HL-60/S4 (cell line): ENCODE data around the gene MUSK.
"Not testable (repeated sequence)": the region's sequence is repeated elsewhere in the genome, so short reads cannot be mapped to it uniquely, and the experiment has no call there.

ENCODE experiments used
- in situ Hi-C: fragments of 300-500 bp; cut with MboI; formaldehyde crosslinking; loops from 2 replicates; pipeline ENCODE4 v1.14.3; 2022; ENCODE audit warnings: low sequenced_read_pairs

The MUSK gene

GRCh38 chr9:110807956-110808598 lies 139.5 kb downstream of the MUSK start:
- in situ Hi-C loops: no loop called here

DNA sequence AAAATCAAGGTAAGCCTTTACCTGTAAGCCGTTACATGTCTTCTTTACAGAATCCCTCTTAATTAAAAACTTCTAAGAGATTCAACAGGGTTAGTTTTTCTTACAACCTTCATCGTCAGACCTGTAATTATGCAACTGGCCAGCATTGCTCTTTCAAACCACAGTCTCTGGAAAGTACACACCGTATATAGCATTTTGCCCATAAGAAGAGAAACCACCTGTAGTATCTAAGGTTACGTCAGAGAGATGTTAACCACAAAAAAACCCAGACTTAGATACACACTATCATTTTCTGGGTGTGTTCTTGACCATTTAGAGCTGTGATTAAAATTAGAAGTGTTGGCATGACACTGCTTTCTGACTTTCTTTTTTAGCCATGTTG lies 140.0 kb downstream of the MUSK start:
- in situ Hi-C loops: no loop called here

DNA sequence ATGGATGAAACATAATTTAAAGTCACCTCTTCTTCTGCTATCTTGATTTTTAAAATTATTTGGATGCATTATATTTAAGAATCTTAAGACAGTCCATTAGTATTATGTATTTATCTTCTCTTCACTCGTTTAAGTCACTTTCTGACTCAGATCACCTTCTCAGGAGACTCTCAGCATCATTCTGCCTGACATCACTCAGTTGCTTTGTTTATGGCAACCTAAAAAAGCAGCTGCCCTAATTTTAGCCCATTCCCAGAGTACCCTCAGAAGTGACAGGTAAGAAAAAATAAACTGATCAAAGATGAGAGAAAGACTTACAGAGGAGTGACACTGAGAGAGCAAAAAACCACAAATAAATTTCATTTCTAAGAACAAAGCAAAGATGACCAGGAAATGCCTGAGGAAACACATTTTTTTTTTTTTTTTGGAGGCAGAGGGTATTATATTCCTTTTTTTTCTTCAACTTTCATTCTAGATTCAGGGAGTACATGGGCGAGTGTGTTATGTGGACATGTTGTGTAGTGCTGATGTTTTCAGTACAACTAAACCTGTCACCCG lies 140.5 kb downstream of the MUSK start:
- in situ Hi-C loops: no loop called here

DNA sequence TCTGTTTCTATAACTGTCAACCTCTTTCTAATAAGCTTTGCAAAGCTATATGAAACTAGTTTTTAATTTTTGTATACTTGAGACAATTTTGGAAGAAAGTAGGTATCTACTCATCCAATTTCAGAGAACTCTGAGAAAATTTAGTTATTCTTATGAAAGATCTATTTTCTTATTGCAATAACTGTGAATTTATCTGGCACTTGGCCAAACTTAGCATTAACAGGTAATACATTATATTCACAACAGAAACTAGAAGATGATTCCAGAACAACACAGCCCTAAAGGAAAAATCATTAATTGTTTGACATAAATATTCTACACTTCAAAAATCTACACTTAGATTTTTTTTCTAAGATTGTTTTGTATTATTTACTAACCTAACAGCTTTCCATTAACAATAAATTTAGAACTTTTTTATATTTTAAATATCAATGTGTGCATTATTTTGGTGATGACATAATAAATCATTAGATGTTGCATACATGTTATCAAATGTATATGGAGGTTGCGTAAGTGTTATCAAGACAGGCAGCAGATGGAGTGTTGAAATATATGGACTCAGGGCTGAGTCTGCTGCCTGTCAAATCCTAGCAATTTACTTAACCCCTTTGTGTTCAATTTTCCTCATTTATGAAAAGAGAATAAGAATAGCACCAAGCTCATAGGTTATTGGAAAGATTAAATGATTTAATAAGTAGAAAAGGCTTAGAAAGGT lies 141.8 kb downstream of the MUSK start:
- in situ Hi-C loops: no loop called here

DNA sequence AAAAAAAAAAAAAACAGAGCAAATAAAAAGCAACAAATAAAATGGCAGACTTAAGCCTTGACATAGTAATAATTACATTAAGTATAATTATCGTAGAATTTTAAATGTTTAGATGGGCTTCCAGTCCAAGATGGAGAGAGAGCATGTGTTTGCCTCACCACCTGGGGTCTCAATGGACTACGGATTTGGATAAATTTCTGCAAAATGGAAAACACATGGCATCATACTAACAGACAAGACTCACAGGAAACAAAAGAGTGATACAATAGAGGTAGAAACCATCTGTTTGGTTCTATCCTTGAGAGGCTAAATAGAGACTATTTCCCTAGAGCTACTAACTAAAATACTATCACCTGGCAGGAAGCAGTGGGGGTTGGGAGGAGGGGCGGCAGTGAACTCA lies 144.3 kb downstream of the MUSK start:
- in situ Hi-C loops: no loop called here

DNA sequence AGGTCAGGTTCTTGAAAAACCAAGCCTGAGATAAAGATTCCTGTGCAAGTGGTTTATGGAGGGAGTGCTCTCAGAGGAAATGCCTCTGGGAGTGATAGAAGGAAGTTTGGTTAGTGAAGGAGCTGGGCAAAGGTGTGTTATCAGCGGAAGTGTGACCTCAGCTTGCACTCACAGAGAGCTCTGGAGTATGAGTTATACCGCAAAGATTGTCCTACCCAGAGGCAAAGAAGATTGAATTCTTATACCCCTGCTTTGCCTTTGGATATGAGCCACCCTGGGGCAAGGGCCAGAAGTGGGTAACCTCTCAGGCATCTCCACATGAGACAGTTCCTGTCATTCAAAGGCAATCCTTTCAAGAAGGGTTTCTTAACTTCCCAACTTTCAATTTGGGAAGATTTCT lies 145.6 kb downstream of the MUSK start:
- in situ Hi-C loops: no loop called here

DNA sequence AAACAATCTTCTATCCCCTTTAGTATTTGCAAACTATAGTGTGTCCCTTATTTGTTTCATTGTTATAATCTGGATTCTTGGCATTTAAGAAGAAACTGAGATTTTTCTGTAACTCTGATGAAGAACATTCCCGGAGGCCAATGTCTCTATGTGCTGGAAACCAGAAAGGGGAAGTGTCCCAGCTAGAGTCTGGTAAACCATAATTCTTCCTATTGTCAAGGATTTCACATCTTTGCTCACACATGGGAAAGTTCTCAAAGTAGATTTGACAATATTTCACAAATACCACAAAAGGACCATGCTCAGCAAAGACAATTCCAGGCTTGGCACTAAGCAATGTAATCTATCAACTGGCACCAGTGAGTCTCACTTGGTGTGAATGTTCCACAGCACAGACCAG lies 146.8 kb downstream of the MUSK start:
- in situ Hi-C loops: no loop called here

- in situ Hi-C loops: no loop called here
These were observed 151.8 kb downstream of the MUSK start for GRCh38 chr9:110820381-110820780.

DNA sequence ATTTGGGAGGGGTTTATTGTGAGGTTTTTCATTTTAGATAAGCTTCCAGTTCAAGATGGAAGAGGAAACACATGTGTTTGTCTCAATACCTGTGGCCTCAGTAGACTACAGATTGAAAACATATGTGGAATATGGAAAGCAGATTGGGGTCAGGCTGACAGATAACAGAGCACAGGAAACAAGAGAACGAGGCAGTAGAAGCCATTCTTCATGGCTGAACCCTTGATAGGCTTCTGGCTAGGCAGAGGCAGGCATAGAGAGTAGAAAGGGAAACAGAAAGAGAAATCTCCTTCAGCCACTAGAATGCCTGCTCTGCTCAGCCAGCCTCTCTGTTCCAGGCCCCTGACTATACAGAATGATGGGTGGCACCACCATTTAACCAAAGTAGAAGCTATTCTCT lies 152.5 kb downstream of the MUSK start:
- in situ Hi-C loops: no loop called here

DNA sequence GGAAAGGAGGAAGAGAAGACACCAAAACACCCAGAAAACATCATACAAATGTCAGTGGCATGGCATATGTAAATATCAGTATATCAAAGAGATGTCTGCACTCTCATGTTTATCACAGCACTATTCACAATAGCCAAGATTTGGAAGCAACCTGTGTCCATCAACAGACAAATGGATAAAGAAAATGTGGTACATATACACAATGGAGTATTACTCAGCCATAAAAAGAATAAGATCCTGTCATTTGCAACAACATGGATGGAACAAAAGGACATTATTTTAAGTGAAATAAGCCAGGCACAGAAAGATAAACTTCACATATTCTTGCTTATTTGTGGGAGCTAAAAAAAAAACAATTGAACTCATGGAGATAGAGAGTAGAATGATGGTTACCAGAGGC lies 156.5 kb downstream of the MUSK start:
- in situ Hi-C loops: not testable (repeated sequence)

DNA sequence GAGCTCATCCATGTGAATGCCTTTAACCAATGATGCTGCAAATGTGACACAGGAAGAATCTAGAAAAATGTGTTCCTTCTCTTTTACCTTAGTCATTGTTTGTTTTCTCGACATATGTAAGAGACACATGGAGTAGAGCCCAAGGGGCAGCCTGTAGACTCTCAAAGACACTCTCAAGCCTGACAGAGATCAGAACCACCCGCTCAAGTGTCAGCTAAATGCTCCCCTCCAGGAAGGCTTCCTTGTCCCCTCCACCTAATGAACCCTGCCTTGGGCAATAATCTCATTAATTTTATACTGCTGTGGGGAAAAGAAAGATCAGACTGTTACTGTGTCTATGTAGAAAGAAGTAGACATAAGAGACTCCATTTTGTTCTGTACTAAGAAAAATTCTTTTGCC lies 157.4 kb downstream of the MUSK start:
- in situ Hi-C loops: no loop called here

DNA sequence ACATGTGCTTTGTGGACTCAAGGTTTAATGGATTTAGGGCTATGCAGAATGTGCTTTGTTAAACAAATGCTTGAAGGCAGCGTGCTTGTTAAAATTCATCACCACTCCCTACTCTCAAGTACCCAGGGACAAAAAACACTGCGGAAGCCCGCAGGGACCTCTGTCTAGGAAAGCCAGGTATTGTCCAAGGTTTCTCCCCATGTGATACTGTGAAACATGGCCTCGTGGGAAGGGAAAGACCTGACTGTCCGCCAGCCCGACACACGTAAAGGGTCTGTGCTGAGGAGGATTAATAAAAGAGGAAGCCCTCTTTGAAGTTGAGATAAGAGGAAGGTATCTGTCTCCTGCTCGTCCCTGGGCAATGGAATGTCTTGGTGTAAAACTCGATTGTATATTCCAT lies 157.8 kb downstream of the MUSK start:
- in situ Hi-C loops: not testable (repeated sequence)

DNA sequence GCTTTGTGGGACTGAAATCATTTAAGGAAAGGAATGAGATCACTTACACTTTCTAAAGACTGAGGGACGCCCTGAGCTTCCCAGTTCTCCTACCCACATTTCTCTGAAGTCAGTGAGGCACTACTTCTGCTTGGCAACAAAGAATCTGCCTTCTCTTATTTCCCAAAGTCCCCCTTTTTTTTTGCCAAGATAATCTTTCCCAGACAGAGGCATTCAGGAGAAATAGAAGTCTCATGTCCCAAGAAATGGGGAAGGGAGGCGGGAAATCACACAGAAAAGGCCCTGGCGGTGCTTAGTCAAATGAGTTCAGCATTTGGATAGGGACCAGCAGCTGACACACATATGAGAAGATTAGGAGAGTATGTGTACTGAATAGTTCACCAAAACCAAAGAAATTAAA lies 159.7 kb downstream of the MUSK start:
- in situ Hi-C loops: no loop called here

DNA sequence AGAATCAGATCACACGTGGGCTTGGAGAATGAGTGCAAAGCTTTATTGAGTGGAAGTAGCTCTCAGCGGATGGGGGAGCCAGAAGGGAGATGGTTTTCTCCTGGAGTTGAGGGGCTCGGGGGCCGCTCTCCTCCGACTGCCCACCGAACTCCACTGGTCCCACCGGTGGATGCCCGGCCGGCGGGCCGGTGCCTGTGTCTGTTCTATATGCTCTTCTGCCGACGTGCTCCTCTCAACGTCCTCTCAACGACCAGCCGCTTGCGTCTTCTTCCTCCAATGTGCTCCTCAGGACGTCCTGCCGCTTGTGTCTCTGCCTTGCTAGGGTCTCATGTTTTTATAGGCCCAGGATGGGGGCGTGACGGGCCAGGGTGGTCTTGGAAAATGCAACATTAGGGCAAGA lies 161.9 kb downstream of the MUSK start:
- in situ Hi-C loops: no loop called here

DNA sequence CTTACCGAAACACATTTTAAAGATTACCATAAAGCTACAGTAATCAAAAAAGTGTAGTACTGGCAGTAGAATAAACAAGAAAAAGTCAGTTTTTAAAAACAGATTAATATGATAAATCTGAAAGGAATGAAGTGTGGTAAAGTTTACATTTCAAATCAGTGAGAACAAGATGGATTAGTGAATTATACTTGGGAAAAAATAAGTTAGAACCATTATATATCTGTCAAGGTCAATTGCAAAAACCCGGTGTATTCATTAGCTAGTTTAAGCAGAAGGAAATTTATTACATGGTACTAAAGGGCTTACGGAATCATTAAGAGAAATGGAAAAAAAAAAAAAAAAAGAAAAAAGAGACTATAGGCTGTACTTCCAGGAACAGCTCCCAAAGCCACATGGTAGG lies 164.3 kb downstream of the MUSK start:
- in situ Hi-C loops: no loop called here

DNA sequence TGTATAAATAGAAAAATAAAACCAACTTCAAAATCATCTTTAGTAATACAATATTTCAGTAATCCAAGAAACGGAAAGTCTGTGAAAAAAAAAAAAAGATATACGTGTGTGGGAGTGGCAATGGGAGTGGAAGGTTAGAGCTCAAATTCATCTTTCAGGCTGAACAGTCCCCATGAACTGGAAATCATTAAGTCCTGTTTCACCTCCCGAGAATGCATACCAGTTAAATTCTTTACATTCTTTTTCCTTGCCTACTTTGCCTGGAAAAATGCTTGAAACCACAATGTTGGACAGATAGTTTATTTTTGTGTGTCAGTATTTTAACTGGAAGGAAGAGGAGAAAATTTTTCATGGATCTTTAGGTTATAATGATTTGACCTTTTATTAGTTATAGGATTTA lies 166.8 kb downstream of the MUSK start:
- in situ Hi-C loops: no loop called here

DNA sequence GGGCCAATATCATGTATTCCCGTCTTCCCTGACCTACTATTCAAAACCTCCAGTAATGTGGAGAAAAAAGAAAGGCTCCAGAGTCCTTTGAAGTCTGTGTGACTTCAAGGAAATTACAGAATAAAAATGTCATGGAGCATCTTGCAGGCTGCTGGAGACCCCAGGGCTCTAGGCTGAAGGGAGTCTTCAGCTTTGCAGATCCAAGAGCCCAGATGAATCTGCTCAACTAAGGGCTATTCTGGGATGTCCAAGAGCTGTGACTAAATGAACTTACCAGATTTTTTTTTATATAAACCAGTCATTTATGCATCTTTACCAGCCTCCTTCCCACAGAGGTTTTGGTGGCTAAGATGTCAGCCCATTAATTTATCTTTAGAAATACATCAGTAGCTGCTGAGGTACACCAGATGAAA lies 167.3 kb downstream of the MUSK start:
- in situ Hi-C loops: no loop called here

- in situ Hi-C loops: no loop called here
These were observed 168.9 kb downstream of the MUSK start for GRCh38 chr9:110837401-110838005.

GRCh38 chr9:110842169-110842568 lies 173.6 kb downstream of the MUSK start:
- in situ Hi-C loops: no loop called here

GRCh38 chr9:110842986-110843385 lies 174.4 kb downstream of the MUSK start:
- in situ Hi-C loops: no loop called here

DNA sequence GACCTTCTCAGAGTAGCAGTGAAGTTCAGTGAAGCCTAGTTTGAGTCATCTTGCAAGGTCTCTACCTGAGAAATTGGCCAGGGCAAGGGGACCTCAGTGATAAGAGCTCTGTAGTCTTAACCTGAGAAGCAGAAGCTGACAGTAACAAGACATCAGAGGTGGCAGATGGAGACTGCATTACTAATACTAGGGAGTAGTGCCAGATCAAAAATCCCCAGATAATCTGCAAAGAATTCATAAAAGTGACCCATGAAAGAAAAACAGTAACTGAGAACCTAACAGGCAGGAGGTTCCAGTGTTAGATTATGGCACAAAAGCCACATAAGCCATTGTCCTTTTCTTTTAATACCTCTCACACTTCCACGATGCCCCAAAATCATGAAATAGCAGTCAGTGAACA lies 175.5 kb downstream of the MUSK start:
- in situ Hi-C loops: no loop called here

DNA sequence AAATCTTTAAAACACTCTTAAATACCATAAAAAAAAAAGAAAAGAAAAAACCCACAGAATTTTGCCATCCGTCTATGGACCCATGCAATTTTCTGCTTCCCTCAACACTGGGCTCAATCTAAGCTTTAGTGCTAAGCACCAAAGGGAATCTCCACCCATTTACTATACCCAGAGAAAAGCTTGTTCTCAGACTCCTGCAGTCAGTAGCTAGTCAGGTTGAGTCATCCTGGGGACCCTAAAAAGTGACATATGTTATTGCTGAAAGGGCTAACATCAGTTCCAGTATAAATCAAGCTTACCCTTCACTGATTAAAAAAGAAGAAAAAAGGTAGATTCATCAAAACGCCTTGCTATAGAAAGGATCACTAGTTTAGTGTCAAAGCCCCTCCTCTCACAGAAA lies 177.6 kb downstream of the MUSK start:
- in situ Hi-C loops: no loop called here
